GM18519 (cell line): ENCODE measurements around the gene GGT6.
"Not testable (repeated sequence)": the region's sequence is repeated elsewhere in the genome, so short reads cannot be mapped to it uniquely, and the experiment has no call there.

Source experiments
- ATAC-seq: cut with Tn5 transposase; IDR thresholded peaks from one replicate; pipeline ENCODE4 v1.9.1; 2021; ENCODE audit warnings: mild to moderate bottlenecking, moderate library complexity; ENCODE audit not compliant: unreplicated experiment, low FRiP score

Gene GGT6

GRCh38 chr17:4560421-4560820 is at the start of gene GGT6:
Gene GGT6 (minus strand): TSS chr17:4560577. CDS start chr17:4560521, 56 bp downstream.
- no peak for ATAC-seq

GRCh38 chr17:4610162-4610561 is 49.8 kb upstream of the GGT6 start:
- ATAC-seq = no peak

- no peak for ATAC-seq
Measured at GRCh38 chr17:4609761-4610160, 49.4 kb upstream of the GGT6 start.

GRCh38 chr17:4607773-4608187 is 47.4 kb upstream of the GGT6 start:
- no peak for ATAC-seq

- no peak for ATAC-seq
Measured at GRCh38 chr17:4607261-4607741, 46.9 kb upstream of the GGT6 start.

- ATAC-seq = no peak
Measured at GRCh38 chr17:4605826-4606225, 45.4 kb upstream of the GGT6 start.

GRCh38 chr17:4604736-4605135 is 44.4 kb upstream of the GGT6 start:
- ATAC-seq = not testable (repeated sequence)

GRCh38 chr17:4604111-4604644 is 43.8 kb upstream of the GGT6 start:
- ATAC-seq = no peak

- no peak for ATAC-seq
Measured at GRCh38 chr17:4602041-4602440, 41.7 kb upstream of the GGT6 start.

GRCh38 chr17:4601326-4601725 is 40.9 kb upstream of the GGT6 start:
- ATAC-seq = no peak

- no peak for ATAC-seq
Measured at GRCh38 chr17:4600563-4600962, 40.2 kb upstream of the GGT6 start.

GRCh38 chr17:4599505-4600281 is 39.3 kb upstream of the GGT6 start:
- no peak for ATAC-seq

GRCh38 chr17:4598776-4599504 is 38.6 kb upstream of the GGT6 start:
- ATAC-seq = no peak

GRCh38 chr17:4597975-4598374 is 37.6 kb upstream of the GGT6 start:
- no peak for ATAC-seq

- no peak for ATAC-seq
Measured at GRCh38 chr17:4596636-4597380, 36.4 kb upstream of the GGT6 start.

GRCh38 chr17:4595685-4596342 is 35.4 kb upstream of the GGT6 start:
- not testable (repeated sequence) for ATAC-seq

- ATAC-seq = no peak
Measured at GRCh38 chr17:4594931-4595684, 34.7 kb upstream of the GGT6 start.

GRCh38 chr17:4594406-4594805 is 34.0 kb upstream of the GGT6 start:
- ATAC-seq = no peak

GRCh38 chr17:4593021-4593421 is 32.6 kb upstream of the GGT6 start:
- ATAC-seq = no peak
